Measurements from ENCODE around the gene METTL13.

The METTL13 gene

GRCh38 chr1:171803461-171804022 is 22.1 kb downstream of the METTL13 start:
- DNase-seq (ENCODE audit: low read depth) = no peak

GRCh38 chr1:171805395-171806115 is 24.1 kb downstream of the METTL13 start:
- DNase-seq (ENCODE audit: low read depth) = no peak

- no peak for DNase-seq (ENCODE audit: low read depth)
Observed at GRCh38 chr1:171807556-171807955, 26.1 kb downstream of the METTL13 start.

- no peak for DNase-seq (ENCODE audit: low read depth)
Observed at GRCh38 chr1:171809834-171810233, 28.4 kb downstream of the METTL13 start.

- no peak for DNase-seq (ENCODE audit: low read depth)
Observed at GRCh38 chr1:171811672-171812071, 30.2 kb downstream of the METTL13 start.

- no peak for DNase-seq (ENCODE audit: low read depth)
Observed at GRCh38 chr1:171814692-171815091, 33.2 kb downstream of the METTL13 start.

- no peak for DNase-seq (ENCODE audit: low read depth)
Observed at GRCh38 chr1:171816300-171816901, 34.9 kb downstream of the METTL13 start.

GRCh38 chr1:171817511-171818265 is 36.2 kb downstream of the METTL13 start:
- DNase-seq (ENCODE audit: low read depth) = peak; percentile 32

- no peak for DNase-seq (ENCODE audit: low read depth)
Observed at GRCh38 chr1:171819946-171820345, 38.5 kb downstream of the METTL13 start.

- DNase-seq (ENCODE audit: low read depth) = no peak
Observed at GRCh38 chr1:171826973-171827372, 45.5 kb downstream of the METTL13 start.

- no peak for DNase-seq (ENCODE audit: low read depth)
Observed at GRCh38 chr1:171828794-171829193, 47.3 kb downstream of the METTL13 start.

- DNase-seq (ENCODE audit: low read depth) = no peak
Observed at GRCh38 chr1:171833091-171833825, 51.8 kb downstream of the METTL13 start.

GRCh38 chr1:171834821-171835220 is 53.4 kb downstream of the METTL13 start:
- DNase-seq (ENCODE audit: low read depth) = no peak

GRCh38 chr1:171835891-171836290 is 54.4 kb downstream of the METTL13 start:
- DNase-seq (ENCODE audit: low read depth) = no peak

GRCh38 chr1:171841050-171841910 is 59.8 kb downstream of the METTL13 start, which contains the start of gene DNM3:
Gene DNM3, plus strand, starts transcription at chr1:171841498. Its CDS starts 159 bp downstream, at chr1:171841657.
- DNase-seq (ENCODE audit: low read depth) = peak; percentile 66

- no peak for DNase-seq (ENCODE audit: low read depth)
Observed at GRCh38 chr1:171841931-171842761, 60.7 kb downstream of the METTL13 start.

GRCh38 chr1:171844381-171844780 is 62.9 kb downstream of the METTL13 start:
- no peak for DNase-seq (ENCODE audit: low read depth)

- DNase-seq (ENCODE audit: low read depth) = no peak
Observed at GRCh38 chr1:171845998-171846397, 64.5 kb downstream of the METTL13 start.
